ENCODE data around the gene MTFP1.
"Not testable (repeated sequence)": the region's sequence is repeated elsewhere in the genome, so short reads cannot be mapped to it uniquely, and the experiment has no call there.

MTFP1 gene

GRCh38 chr22:30452861-30453260, 27.3 kb downstream of the MTFP1 start:
- no peak for DNase-seq (ENCODE audit: low read depth)
- TF ChIP-seq, protein P1, sequence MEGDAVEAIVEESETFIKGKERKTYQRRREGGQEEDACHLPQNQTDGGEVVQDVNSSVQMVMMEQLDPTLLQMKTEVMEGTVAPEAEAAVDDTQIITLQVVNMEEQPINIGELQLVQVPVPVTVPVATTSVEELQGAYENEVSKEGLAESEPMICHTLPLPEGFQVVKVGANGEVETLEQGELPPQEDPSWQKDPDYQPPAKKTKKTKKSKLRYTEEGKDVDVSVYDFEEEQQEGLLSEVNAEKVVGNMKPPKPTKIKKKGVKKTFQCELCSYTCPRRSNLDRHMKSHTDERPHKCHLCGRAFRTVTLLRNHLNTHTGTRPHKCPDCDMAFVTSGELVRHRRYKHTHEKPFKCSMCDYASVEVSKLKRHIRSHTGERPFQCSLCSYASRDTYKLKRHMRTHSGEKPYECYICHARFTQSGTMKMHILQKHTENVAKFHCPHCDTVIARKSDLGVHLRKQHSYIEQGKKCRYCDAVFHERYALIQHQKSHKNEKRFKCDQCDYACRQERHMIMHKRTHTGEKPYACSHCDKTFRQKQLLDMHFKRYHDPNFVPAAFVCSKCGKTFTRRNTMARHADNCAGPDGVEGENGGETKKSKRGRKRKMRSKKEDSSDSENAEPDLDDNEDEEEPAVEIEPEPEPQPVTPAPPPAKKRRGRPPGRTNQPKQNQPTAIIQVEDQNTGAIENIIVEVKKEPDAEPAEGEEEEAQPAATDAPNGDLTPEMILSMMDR (IDR thresholded peaks at IDR 0.05; ENCODE audit: low read depth, low read length, missing control alignments), result no peak
- no peak overlapping the region for H3K4me3 ChIP-seq (ENCODE audit: low read depth, low read length)
- in situ Hi-C loops (cut with HindIII; ENCODE audit: low sequenced_read_pairs), result no loop called here

DNA sequence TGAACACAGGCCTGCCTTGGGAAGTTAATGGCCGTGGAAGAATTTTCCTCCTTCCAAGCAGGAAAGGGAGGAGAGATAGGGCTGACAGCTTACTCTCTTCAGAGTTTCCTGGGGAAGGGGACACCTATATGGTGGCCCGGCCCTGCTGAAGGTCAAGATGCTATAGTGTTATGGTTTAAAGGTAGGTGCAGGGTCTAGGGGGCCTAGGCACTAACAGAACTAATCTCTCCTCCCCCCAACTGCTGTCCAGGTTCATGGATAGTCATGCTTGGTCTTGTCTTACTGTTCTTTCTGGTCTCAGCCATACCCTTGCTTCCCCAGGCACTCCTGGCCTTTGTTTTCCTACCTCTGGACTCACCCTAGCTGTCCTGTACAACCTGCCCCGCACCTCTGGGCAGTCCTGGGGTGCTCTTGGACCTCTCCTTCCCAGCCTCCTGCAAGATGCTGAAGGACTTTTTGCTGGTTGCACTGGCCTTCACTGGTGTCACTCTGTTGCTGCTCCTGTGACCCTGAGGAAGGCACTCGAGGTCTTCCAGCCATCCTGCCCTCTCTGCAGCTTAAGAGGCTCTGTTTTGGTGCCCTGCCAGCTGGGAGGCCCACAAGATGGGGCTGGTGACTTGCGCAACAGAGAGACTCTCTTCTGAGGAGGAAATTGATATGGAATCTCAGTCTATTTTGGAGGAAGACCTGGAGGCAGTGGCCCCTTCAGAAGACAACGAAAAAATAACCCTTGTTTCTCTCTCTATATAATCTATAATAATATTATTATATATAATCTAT, 28.4 kb downstream of the MTFP1 start:
- H3K4me3 ChIP-seq (ENCODE audit: low read depth, low read length), result no peak overlapping the region
- no peak for DNase-seq (ENCODE audit: low read depth)
- TF ChIP-seq, protein P1 (IDR thresholded peaks at IDR 0.05; ENCODE audit: low read depth, low read length, missing control alignments), result no peak
- in situ Hi-C loops (cut with HindIII; ENCODE audit: low sequenced_read_pairs), result no loop called here

DNA sequence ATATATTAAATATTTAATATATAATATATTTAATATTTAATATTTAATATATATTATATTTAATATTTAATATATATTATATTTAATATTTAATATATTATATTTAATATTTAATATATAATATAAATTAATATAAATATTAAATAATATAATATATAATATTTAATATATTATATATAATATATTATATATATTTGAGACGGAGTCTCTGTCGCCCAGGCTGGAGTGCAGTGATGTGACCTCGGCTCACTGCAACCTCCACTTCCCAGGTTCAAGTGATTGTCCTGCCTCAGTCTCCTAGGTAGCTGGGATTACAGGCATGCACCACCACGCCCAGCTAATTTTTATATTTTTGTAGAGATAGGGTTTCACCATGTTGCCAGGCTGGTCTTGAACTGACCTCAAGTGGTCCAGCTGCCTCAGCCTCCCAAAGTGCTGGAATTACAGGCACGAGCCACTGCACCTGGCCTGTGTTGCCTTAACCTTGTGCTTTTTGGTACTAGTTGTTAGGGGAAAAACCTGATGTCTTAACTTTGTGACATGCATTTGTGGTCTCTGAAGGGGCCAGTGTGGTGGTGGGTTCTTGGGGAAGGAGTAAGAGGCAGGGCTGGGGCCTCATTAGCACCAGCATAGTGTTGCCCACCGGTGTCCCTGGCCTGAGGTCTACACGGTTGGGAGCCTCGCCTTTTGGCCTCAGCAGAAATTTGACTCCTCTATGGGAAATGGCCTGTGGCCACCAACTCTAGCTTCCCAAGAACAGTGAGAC, 29.7 kb downstream of the MTFP1 start:
- in situ Hi-C loops (cut with HindIII; ENCODE audit: low sequenced_read_pairs), result no loop called here
- TF ChIP-seq, protein P1 (IDR thresholded peaks at IDR 0.05; ENCODE audit: low read depth, low read length, missing control alignments), result no peak
- no peak for DNase-seq (ENCODE audit: low read depth)
- H3K4me3 ChIP-seq (ENCODE audit: low read depth, low read length), result no peak overlapping the region

- TF ChIP-seq, protein P1 (IDR thresholded peaks at IDR 0.05; ENCODE audit: low read depth, low read length, missing control alignments), result no peak
- no peak for DNase-seq (ENCODE audit: low read depth)
- H3K4me3 ChIP-seq (ENCODE audit: low read depth, low read length), result no peak overlapping the region
- in situ Hi-C loops (cut with HindIII; ENCODE audit: low sequenced_read_pairs), result no loop called here
Observed at GRCh38 chr22:30457981-30458380, 32.4 kb downstream of the MTFP1 start.

- H3K4me3 ChIP-seq (ENCODE audit: low read depth, low read length), result no peak overlapping the region
- in situ Hi-C loops (cut with HindIII; ENCODE audit: low sequenced_read_pairs), result no loop called here
- TF ChIP-seq, protein P1 (IDR thresholded peaks at IDR 0.05; ENCODE audit: low read depth, low read length, missing control alignments), result no peak
- DNase-seq (ENCODE audit: low read depth), result no peak
Observed at GRCh38 chr22:30459181-30460052, 33.8 kb downstream of the MTFP1 start.

DNA sequence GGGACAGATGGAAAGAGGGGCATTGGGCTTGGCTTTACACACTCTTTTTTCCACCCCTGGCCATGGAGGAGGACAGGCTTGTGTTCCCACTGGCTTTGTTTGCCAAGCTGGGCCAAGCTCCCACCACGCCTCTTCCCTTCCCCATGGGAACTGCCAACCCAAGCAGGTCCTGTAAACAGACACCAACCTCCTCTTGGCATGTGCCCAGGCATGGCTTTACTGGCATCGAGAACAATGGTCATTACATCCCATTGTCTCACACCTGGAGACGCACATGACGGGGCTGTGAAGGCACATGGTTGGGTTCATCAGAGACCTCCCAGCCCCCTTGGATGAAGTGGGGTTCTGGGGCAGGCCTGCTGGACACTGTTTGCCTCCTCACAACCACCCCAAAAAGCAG, 34.6 kb downstream of the MTFP1 start:
- no peak overlapping the region for H3K4me3 ChIP-seq (ENCODE audit: low read depth, low read length)
- in situ Hi-C loops (cut with HindIII; ENCODE audit: low sequenced_read_pairs), result no loop called here
- TF ChIP-seq, protein P1 (IDR thresholded peaks at IDR 0.05; ENCODE audit: low read depth, low read length, missing control alignments), result no peak
- no peak for DNase-seq (ENCODE audit: low read depth)

- DNase-seq (ENCODE audit: low read depth); in situ Hi-C loops (cut with HindIII; ENCODE audit: low sequenced_read_pairs); H3K4me3 ChIP-seq (ENCODE audit: low read depth, low read length): not testable (repeated sequence)
Observed at GRCh38 chr22:30460555-30460954, 35.0 kb downstream of the MTFP1 start.

Measured in astrocyte of the cerebellum (primary cell).